Panc1 (cell line): ENCODE results near the gene SRBD1. TPM values are rescaled to one million over a fixed set of nuclear protein-coding genes. Genes with fewer than 3 reads are reported as not detected.

ENCODE experiments used
- ATAC-seq: fragments of 200-7000 bp; cut with Tn5 transposase; 2 replicates; pipeline ENCODE4 v1.9.1; 2020; ENCODE audit warnings: mild to moderate bottlenecking, moderate library complexity
- BruUV-seq: library from RNA; stranded (reverse); fragments of 400-500 nt; replicated peaks from 2 replicates; lab custom pipeline; 2021; lab: Mats Ljungman, UMichigan
- CTCF ChIA-PET: fragments of 300-600 bp; sonication (Branson Sonifier 250); formaldehyde crosslinking; loops from one replicate; lab custom pipeline; 2022; ENCODE audit warnings: antibody characterized with exemption; lab: Charles Lee
- POLR2A ChIA-PET: fragments of 300-600 bp; sonication (Branson Sonifier 250); formaldehyde crosslinking; loops from one replicate; lab custom pipeline; 2022; ENCODE audit warnings: antibody characterized with exemption; lab: Charles Lee
- DNase-seq: peaks from one replicate; pipeline ENCODE4 v3.0.0-alpha.2; 2010; ENCODE audit warnings: low read depth, low spot score
- H3K27ac ChIP-seq: 2 replicates; pipeline ENCODE4 v1.5.1; 2011; ENCODE audit warnings: mild to moderate bottlenecking, low read length, inconsistent platforms
- H3K27me3 ChIP-seq: fragments of 200-500 bp; sonication (Bioruptor generic); 2 replicates; pipeline ENCODE4 v1.6.0; 2014; ENCODE audit warnings: low read length, inconsistent platforms; ENCODE audit not compliant: control insufficient read depth, insufficient read depth
- H3K36me3 ChIP-seq: fragments of 200-500 bp; sonication (Bioruptor generic); 2 replicates; pipeline ENCODE4 v1.5.1; 2014; ENCODE audit warnings: inconsistent platforms, mild to moderate bottlenecking, low read length, moderate library complexity; ENCODE audit not compliant: control insufficient read depth, insufficient read depth
- H3K4me1 ChIP-seq: 2 replicates; pipeline ENCODE4 v1.5.1; 2011; ENCODE audit warnings: inconsistent platforms, mild to moderate bottlenecking, low read length, moderate library complexity; ENCODE audit not compliant: control insufficient read depth, insufficient read depth
- H3K4me3 ChIP-seq, 2 experiments: 2 replicates each; pipeline ENCODE4 v1.5.1; 2011 to 2012; ENCODE audit warnings: low read depth in 2 of 2, low read length in 2 of 2, mild to moderate bottlenecking in 2 of 2, inconsistent platforms in 1 of 2, moderate library complexity in 1 of 2
- H3K9me3 ChIP-seq: fragments of 200-500 bp; sonication (Bioruptor generic); 2 replicates; pipeline ENCODE4 v1.5.1; 2014; ENCODE audit warnings: low read depth, mild to moderate bottlenecking, inconsistent platforms, low read length, moderate library complexity; ENCODE audit not compliant: control insufficient read depth, insufficient read depth
- POLR2AphosphoS5 ChIP-seq: IDR thresholded peaks from 2 replicates; pipeline ENCODE4 v1.6.1; 2012; ENCODE audit warnings: mild to moderate bottlenecking, low read depth, low read length, moderate library complexity
- REST ChIP-seq, 2 experiments: IDR thresholded peaks; 2 replicates each; pipeline ENCODE4 v1.6.1; 2011 to 2012; ENCODE audit warnings: low read depth in 2 of 2, control low read depth in 1 of 2, low read length in 1 of 2, mild to moderate bottlenecking in 1 of 2, moderate library complexity in 1 of 2; ENCODE audit not compliant: insufficient read depth in 1 of 2
- SIN3A ChIP-seq: IDR thresholded peaks from 2 replicates; pipeline ENCODE4 v1.6.1; 2012; ENCODE audit warnings: low read depth, mild to moderate bottlenecking, low read length, moderate library complexity, borderline replicate concordance; ENCODE audit not compliant: insufficient read depth
- TCF7L2 ChIP-seq: IDR thresholded peaks from 2 replicates; pipeline ENCODE4 v1.6.1; 2011; ENCODE audit warnings: mild to moderate bottlenecking, low read depth, low read length, inconsistent platforms
- in situ Hi-C: cut with HindIII; loops from 2 replicates; pipeline ENCODE4 v1.10.0; 2016; ENCODE audit warnings: low sequenced_read_pairs, low pct_unique_long_range_greater_than_20kb
- intact Hi-C: fragments of 100-400 bp; cut with micrococcal nuclease; formaldehyde crosslinking; loops from one replicate; pipeline ENCODE4 v1.10.0; 2022; ENCODE audit not compliant: unreplicated experiment
- total RNA-seq: library from RNA; stranded (reverse); gene quantifications from one replicate; pipeline ENCODE4 v1.2.1, GENCODE V29; 2021; ENCODE audit not compliant: unreplicated experiment
- TF ChIP-seq, protein P1 (sequence below): fragments of 450-650 bp; IDR thresholded peaks from 2 replicates; pipeline ENCODE4 v1.5.1; 2017; ENCODE audit warnings: mild to moderate bottlenecking

Gene SRBD1
- total RNA-seq, 1 experiment from 2014 or later: 9.7 TPM

- no peaks in the 10 kb centered on the region for H3K36me3 ChIP-seq
- no peaks in the 10 kb centered on the region for H3K9me3 ChIP-seq
- intact Hi-C loops (no loop called here), in situ Hi-C loops (no loop called here)
- DNase-seq (no peak), ATAC-seq (no peak)
- no TSS peak for BruUV-seq
- no peak overlapping the region for H3K4me3 ChIP-seq
- no peak overlapping the region for H3K27ac ChIP-seq
- H3K27me3 ChIP-seq: no peaks in the 10 kb centered on the region
- POLR2A ChIA-PET: no interaction called here
- TF ChIP-seq, protein P1, sequence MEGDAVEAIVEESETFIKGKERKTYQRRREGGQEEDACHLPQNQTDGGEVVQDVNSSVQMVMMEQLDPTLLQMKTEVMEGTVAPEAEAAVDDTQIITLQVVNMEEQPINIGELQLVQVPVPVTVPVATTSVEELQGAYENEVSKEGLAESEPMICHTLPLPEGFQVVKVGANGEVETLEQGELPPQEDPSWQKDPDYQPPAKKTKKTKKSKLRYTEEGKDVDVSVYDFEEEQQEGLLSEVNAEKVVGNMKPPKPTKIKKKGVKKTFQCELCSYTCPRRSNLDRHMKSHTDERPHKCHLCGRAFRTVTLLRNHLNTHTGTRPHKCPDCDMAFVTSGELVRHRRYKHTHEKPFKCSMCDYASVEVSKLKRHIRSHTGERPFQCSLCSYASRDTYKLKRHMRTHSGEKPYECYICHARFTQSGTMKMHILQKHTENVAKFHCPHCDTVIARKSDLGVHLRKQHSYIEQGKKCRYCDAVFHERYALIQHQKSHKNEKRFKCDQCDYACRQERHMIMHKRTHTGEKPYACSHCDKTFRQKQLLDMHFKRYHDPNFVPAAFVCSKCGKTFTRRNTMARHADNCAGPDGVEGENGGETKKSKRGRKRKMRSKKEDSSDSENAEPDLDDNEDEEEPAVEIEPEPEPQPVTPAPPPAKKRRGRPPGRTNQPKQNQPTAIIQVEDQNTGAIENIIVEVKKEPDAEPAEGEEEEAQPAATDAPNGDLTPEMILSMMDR: no peak
- TF ChIP-seq SIN3A (no peak), TCF7L2 (no peak), REST (IDR thresholded peaks at IDR 0.05; ENCODE audit: insufficient read depth in 1 of 2, low read depth in 2 of 2, low read length in 1 of 2) (no peak)
- H3K4me1 ChIP-seq: no peaks in the 10 kb centered on the region
- CTCF ChIA-PET: no interaction called here
These were observed 209.6 kb downstream of the SRBD1 start for GRCh38 chr2:45401431-45401922.

- H3K4me3 ChIP-seq: no peak overlapping the region
- no peaks in the 10 kb centered on the region for H3K9me3 ChIP-seq
- no peaks in the 10 kb centered on the region for H3K36me3 ChIP-seq
- DNase-seq (no peak), ATAC-seq (no peak)
- H3K27me3 ChIP-seq: no peaks in the 10 kb centered on the region
- intact Hi-C loops (no loop called here), in situ Hi-C loops (no loop called here)
- ChIA-PET CTCF (no interaction called here), POLR2A (no interaction called here)
- TF ChIP-seq REST (IDR thresholded peaks at IDR 0.05; ENCODE audit: insufficient read depth in 1 of 2, low read depth in 2 of 2, low read length in 1 of 2): no peak
- TF ChIP-seq, protein P1: no peak
- TF ChIP-seq POLR2AphosphoS5: no peak
- no peak for TF ChIP-seq TCF7L2
- no peak for TF ChIP-seq SIN3A
- no peak overlapping the region for H3K27ac ChIP-seq
- no peaks in the 10 kb centered on the region for H3K4me1 ChIP-seq
- no TSS peak for BruUV-seq
These were observed 211.9 kb downstream of the SRBD1 start for GRCh38 chr2:45399040-45399784.
